GM12878 (cell line): ENCODE results near the gene SWSAP1. TPM values are rescaled to one million over a fixed set of nuclear protein-coding genes. Genes with fewer than 3 reads are reported as not detected.

Experiments
- ATAC-seq: fragments of 200-7000 bp; cut with Tn5 transposase; 3 replicates; pipeline ENCODE4 v1.9.1; 2020; ENCODE audit warnings: mild to moderate bottlenecking, moderate library complexity
- BruUV-seq: library from RNA; stranded (reverse); fragments of 400-500 nt; replicated peaks from 2 replicates; lab custom pipeline; 2021; lab: Mats Ljungman, UMichigan
- CTCF ChIA-PET: fragments of 300-600 bp; sonication (Branson Sonifier 250); formaldehyde crosslinking; extraction: SDS; loops from one replicate; lab custom pipeline; 2021; ENCODE audit warnings: inconsistent platforms; lab: Yijun Ruan, JAX
- POLR2A ChIA-PET: fragments of 350-600 bp; formaldehyde crosslinking; extraction: SDS; loops from one replicate; lab custom pipeline; 2021; ENCODE audit warnings: inconsistent platforms; lab: Charles Lee
- RAD21 ChIA-PET: fragments of 300-600 bp; sonication (Branson Sonifier 250); formaldehyde crosslinking; loops from one replicate; lab custom pipeline; 2023; ENCODE audit warnings: antibody characterized with exemption; ENCODE audit not compliant: unreplicated experiment; lab: Charles Lee
- SMC1A ChIA-PET: fragments of 300-600 bp; sonication (Branson Sonifier 250); formaldehyde crosslinking; loops from one replicate; lab custom pipeline; 2023; ENCODE audit not compliant: unreplicated experiment, uncharacterized antibody; lab: Charles Lee
- DNase-seq: peaks from one replicate; pipeline ENCODE4 v3.0.0-alpha.2; 2011; ENCODE audit warnings: low read depth, low spot score
- FAIRE-seq: peaks from 3 replicates; lab custom pipeline; 2011; peaks lifted over from hg19 to GRCh38; lab: Jason Lieb, UNC
- H2AFZ ChIP-seq: 2 replicates; pipeline ENCODE4 v1.6.0; 2011; ENCODE audit warnings: low read depth, low read length, control low read depth; ENCODE audit not compliant: control insufficient read depth
- H3K27ac ChIP-seq: 2 replicates; pipeline ENCODE4 v1.5.1; 2011; ENCODE audit warnings: control low read depth; ENCODE audit not compliant: control insufficient read depth, insufficient read depth
- H3K27me3 ChIP-seq, 2 experiments: replicated peaks in 1 of 2; 2 replicates each; pipeline versions ENCODE4 v1.6.0 to v1.6.1; 2011; ENCODE audit warnings: low read length in 1 of 2; ENCODE audit not compliant: control insufficient read depth in 2 of 2, insufficient read depth in 2 of 2
- H3K36me3 ChIP-seq, 2 experiments: 2 replicates each; pipeline ENCODE4 v1.5.1; 2011; ENCODE audit warnings: low read length in 1 of 2; ENCODE audit not compliant: control insufficient read depth in 2 of 2, insufficient read depth in 2 of 2
- H3K4me1 ChIP-seq: 2 replicates; pipeline ENCODE4 v1.6.1; 2011; ENCODE audit warnings: mild to moderate bottlenecking, low read length, moderate library complexity, mixed read lengths; ENCODE audit not compliant: control insufficient read depth, insufficient read depth
- H3K4me2 ChIP-seq: 2 replicates; pipeline ENCODE4 v1.6.0; 2011; ENCODE audit warnings: control low read depth; ENCODE audit not compliant: control insufficient read depth, insufficient read depth
- H3K4me3 ChIP-seq: fragments of 200-600 bp; sonication (generic); 2 replicates; pipeline ENCODE4 v1.5.1; 2016
- H3K79me2 ChIP-seq: 2 replicates; pipeline ENCODE4 v1.6.0; 2011; ENCODE audit warnings: low read length; ENCODE audit not compliant: control insufficient read depth, insufficient read depth
- H3K9ac ChIP-seq: 2 replicates; pipeline ENCODE4 v1.8.0; 2011; ENCODE audit warnings: low read length, control low read depth, mixed read lengths; ENCODE audit not compliant: control insufficient read depth, insufficient read depth
- H3K9me3 ChIP-seq: replicated peaks from 3 replicates; pipeline ENCODE4 v1.5.1; 2011; ENCODE audit warnings: mild to moderate bottlenecking, low read length; ENCODE audit not compliant: control insufficient read depth, insufficient read depth
- H4K20me1 ChIP-seq: 2 replicates; pipeline ENCODE4 v1.6.0; 2011; ENCODE audit not compliant: control insufficient read depth, insufficient read depth
- JUNB ChIP-seq: IDR thresholded peaks from 2 replicates; pipeline ENCODE4 v1.6.1; 2016; ENCODE audit warnings: antibody characterized with exemption, mild to moderate bottlenecking
- MTA3 ChIP-seq: IDR thresholded peaks from 2 replicates; pipeline ENCODE4 v1.6.1; 2012; ENCODE audit warnings: low read length, inconsistent platforms, borderline replicate concordance
- NR2C1 ChIP-seq: fragments of 450-650 bp; IDR thresholded peaks from 2 replicates; pipeline ENCODE4 v1.6.1; 2017; ENCODE audit warnings: antibody characterized with exemption, mild to moderate bottlenecking, moderate library complexity
- RAD51 ChIP-seq: fragments of 450-650 bp; IDR thresholded peaks from 2 replicates; pipeline ENCODE4 v1.6.1; 2016; ENCODE audit warnings: moderate library complexity, mild to moderate bottlenecking, inconsistent platforms
- SIX5 ChIP-seq: IDR thresholded peaks from 2 replicates; pipeline ENCODE4 v1.6.1; 2011; ENCODE audit warnings: mild to moderate bottlenecking, low read depth, low read length, moderate library complexity; ENCODE audit not compliant: severe bottlenecking
- TCF3 ChIP-seq: IDR thresholded peaks from 2 replicates; pipeline ENCODE4 v1.6.1; 2012; ENCODE audit warnings: low read depth, mild to moderate bottlenecking, low read length, borderline replicate concordance; ENCODE audit not compliant: insufficient read depth
- ZNF384 ChIP-seq: IDR thresholded peaks from 2 replicates; pipeline ENCODE4 v1.6.1; 2012; ENCODE audit warnings: low read depth, mild to moderate bottlenecking, low read length, improper control_type of control experiment, borderline replicate concordance
- WGBS: methylation state at CpG from one replicate; pipeline ENCODE4 v1.1.6; 2016; ENCODE audit warnings: low lambda C conversion rate; ENCODE audit not compliant: insufficient replicate concordance, insufficient coverage; ENCODE audit errors: missing lambda C conversion rate; 5-methylcytosine and 5-hydroxymethylcytosine counted together
- in situ Hi-C: fragments of 300-500 bp; cut with MboI; formaldehyde crosslinking; loops from 9 replicates; pipeline ENCODE4 v1.14.3; 2018; ENCODE audit warnings: mixed read lengths
- intact Hi-C: fragments of 100-400 bp; cut with micrococcal nuclease; formaldehyde crosslinking; loops from one replicate; pipeline ENCODE4 v1.14.2; 2022; ENCODE audit not compliant: unreplicated experiment
- polyA plus RNA-seq, 11 experiments: library from polyadenylated mRNA; depleted of rRNA in 4 of 11; unstranded in 6 of 11; stranded (reverse) in 5 of 11; fragments of >200 nt; fragmentation: Nextera tagmentation in 4 of 11; fragmentation: Illumina TruSeq in 1 of 11; extraction: Ambion mirVana in 4 of 11; extraction: Trizol in 1 of 11; gene quantifications; 1 replicate in 1 of 11; 2 replicates in 10 of 11; pipeline versions ENCODE4 v1.2.1 to v1.2.3, GENCODE V29; 2011 to 2016; ENCODE audit warnings: inconsistent platforms in 2 of 11, missing spikeins in 2 of 11, low read depth in 1 of 11
- total RNA-seq, 4 experiments: library from RNA; depleted of rRNA in 3 of 4; stranded (reverse); fragments of >200 nt in 3 of 4; fragmentation: Illumina TruSeq in 1 of 4; extraction: Trizol in 1 of 4; gene quantifications; 2 replicates each; pipeline versions ENCODE4 v1.2.1 to v1.2.3, GENCODE V29; 2013 to 2021

Gene SWSAP1
- total and polyA plus RNA-seq, 10 of the 15 experiments (the other 5 are each of a cell fraction or from before 2014, with no cell fraction given) = 0.18 to 6.5 (median 2.4) TPM

- peaks cover 11% of the 10 kb centered on the region for H3K4me1 ChIP-seq
- intact Hi-C loops = loop anchor here (5.0 kb wide), 1 partner anchor 199 kb away; no protein-coding TSS in a partner anchor
These were observed 9.2 kb downstream of the SWSAP1 start for GRCh38 chr19:11383706-11384048.

GRCh38 chr19:11384778-11385129, 10.3 kb downstream of the SWSAP1 start:
- ATAC-seq (no peak), DNase-seq (no peak), FAIRE-seq (no peak)
- peaks cover 0 to 5% of the 10 kb centered on the region in 2 experiments; a peak in 2 of 4 replicates for H3K27me3 ChIP-seq
- RAD21 ChIA-PET = no interaction called here
- BruUV-seq = no TSS peak
- H3K27ac ChIP-seq = no peak overlapping the region
- no peak overlapping the region for H3K9ac ChIP-seq
- H3K4me3 ChIP-seq = no peak overlapping the region
- POLR2A ChIA-PET = interaction anchor here (0.7 kb wide), 1 partner anchor 160 kb away, joined by 3 read pairs; no protein-coding TSS in a partner anchor
- no peaks in the 10 kb centered on the region for H3K79me2 ChIP-seq
- CTCF ChIA-PET = interaction anchor here (0.7 to 2.1 kb wide), 3 partner anchors 51 to 93 kb away, joined by 3 to 12 read pairs (median 9); partner anchors contain the start of genes ODAD3 and PRKCSH
- SMC1A ChIA-PET = no interaction called here
- WGBS = 69% methylated on average over 5 of the region's 5 CpGs
- in situ Hi-C loops (no loop called here), intact Hi-C loops (loop anchor here (5.0 kb wide), 1 partner anchor 198 kb away; no protein-coding TSS in a partner anchor)
- no peak overlapping the region for H3K4me2 ChIP-seq
- peaks cover 11% of the 10 kb centered on the region for H3K4me1 ChIP-seq
- TF ChIP-seq MTA3 (no peak), TCF3 (no peak), JUNB (no peak), ZNF384 (no peak)
- no peak overlapping the region for H2AFZ ChIP-seq
- no peaks in the 10 kb centered on the region for H3K9me3 ChIP-seq
- no peaks in the 10 kb centered on the region for H3K36me3 ChIP-seq
- no peaks in the 10 kb centered on the region for H4K20me1 ChIP-seq

More at GRCh38 chr19:11383706-11384048, 9.2 kb downstream of the SWSAP1 start:
- CTCF ChIA-PET = interaction anchor here (0.7 to 4.6 kb wide), 16 partner anchors 7 to 145 kb away, joined by 3 to 76 read pairs (median 7); partner anchors contain the start of genes CCDC159, ECSIT, ELAVL3 and ODAD3
- no peak overlapping the region for H2AFZ ChIP-seq
- 12% methylated on average over 9 of the region's 9 CpGs for WGBS
- no peak overlapping the region for H3K4me3 ChIP-seq
- RAD21 ChIA-PET = interaction anchor here (1.0 to 1.7 kb wide), 4 partner anchors 9 to 99 kb away, joined by 3 to 9 read pairs (median 4); partner anchors contain the start of gene SWSAP1
- no peaks in the 10 kb centered on the region for H3K79me2 ChIP-seq
- POLR2A ChIA-PET = interaction anchor here (0.6 kb wide), 1 partner anchor 209 kb away, joined by 3 read pairs; no protein-coding TSS in a partner anchor
- no peaks in the 10 kb centered on the region for H3K9me3 ChIP-seq
- no peak for ATAC-seq
- H3K4me2 ChIP-seq = no peak overlapping the region
- in situ Hi-C loops = no loop called here
- TF ChIP-seq RAD51 (no peak), NR2C1 (no peak), SIX5 (no peak)
- TF ChIP-seq, all 136 proteins: peak for 0
- Histone ChIP-seq H3K9ac (no peak overlapping the region), H3K27ac (no peak overlapping the region), H4K20me1 (no peaks in the 10 kb centered on the region), H3K27me3 (peaks cover 0 to 5% of the 10 kb centered on the region in 2 experiments; a peak in 2 of 4 replicates), H3K36me3 (no peaks in the 10 kb centered on the region)
- no peak for FAIRE-seq
- DNase-seq = no peak
- SMC1A ChIA-PET = interaction anchor here (0.5 to 1.7 kb wide), 4 partner anchors 9 to 90 kb away, joined by 3 to 5 read pairs (median 4); partner anchors contain the start of genes ODAD3 and SWSAP1
- no TSS peak for BruUV-seq
